ENCODE measurements around the gene CELA2A.
"Not testable (repeated sequence)": the region's sequence is repeated elsewhere in the genome, so short reads cannot be mapped to it uniquely, and the experiment has no call there.

The CELA2A gene

DNA sequence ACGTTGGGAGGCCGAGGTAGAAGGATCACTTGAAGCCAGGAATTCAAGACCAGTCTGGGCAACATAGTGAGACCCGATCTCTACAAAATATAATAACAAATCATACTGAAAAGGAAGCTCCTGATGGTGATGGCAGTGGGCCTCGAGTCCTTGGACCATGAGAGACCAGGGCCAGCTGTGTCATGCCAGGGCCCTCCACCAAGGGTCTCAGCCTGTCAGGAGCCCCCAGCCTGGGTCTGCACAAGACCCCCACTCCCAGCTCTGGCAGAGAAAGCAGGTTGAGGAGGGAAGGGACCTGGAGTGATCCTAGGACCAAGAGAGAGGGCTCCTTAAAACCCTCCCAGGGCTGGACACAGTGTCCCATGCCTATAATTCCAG is 25.0 kb upstream of the CELA2A start (continued):
- TF ChIP-seq, protein P1, sequence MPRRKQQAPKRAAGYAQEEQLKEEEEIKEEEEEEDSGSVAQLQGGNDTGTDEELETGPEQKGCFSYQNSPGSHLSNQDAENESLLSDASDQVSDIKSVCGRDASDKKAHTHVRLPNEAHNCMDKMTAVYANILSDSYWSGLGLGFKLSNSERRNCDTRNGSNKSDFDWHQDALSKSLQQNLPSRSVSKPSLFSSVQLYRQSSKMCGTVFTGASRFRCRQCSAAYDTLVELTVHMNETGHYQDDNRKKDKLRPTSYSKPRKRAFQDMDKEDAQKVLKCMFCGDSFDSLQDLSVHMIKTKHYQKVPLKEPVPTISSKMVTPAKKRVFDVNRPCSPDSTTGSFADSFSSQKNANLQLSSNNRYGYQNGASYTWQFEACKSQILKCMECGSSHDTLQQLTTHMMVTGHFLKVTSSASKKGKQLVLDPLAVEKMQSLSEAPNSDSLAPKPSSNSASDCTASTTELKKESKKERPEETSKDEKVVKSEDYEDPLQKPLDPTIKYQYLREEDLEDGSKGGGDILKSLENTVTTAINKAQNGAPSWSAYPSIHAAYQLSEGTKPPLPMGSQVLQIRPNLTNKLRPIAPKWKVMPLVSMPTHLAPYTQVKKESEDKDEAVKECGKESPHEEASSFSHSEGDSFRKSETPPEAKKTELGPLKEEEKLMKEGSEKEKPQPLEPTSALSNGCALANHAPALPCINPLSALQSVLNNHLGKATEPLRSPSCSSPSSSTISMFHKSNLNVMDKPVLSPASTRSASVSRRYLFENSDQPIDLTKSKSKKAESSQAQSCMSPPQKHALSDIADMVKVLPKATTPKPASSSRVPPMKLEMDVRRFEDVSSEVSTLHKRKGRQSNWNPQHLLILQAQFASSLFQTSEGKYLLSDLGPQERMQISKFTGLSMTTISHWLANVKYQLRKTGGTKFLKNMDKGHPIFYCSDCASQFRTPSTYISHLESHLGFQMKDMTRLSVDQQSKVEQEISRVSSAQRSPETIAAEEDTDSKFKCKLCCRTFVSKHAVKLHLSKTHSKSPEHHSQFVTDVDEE (CRISPR knock-in tag; IDR thresholded peaks at IDR 0.05): no peak
- no peak for TF ChIP-seq TCF4 (CRISPR knock-in tag; IDR thresholded peaks at IDR 0.05; ENCODE audit: borderline replicate concordance)

DNA sequence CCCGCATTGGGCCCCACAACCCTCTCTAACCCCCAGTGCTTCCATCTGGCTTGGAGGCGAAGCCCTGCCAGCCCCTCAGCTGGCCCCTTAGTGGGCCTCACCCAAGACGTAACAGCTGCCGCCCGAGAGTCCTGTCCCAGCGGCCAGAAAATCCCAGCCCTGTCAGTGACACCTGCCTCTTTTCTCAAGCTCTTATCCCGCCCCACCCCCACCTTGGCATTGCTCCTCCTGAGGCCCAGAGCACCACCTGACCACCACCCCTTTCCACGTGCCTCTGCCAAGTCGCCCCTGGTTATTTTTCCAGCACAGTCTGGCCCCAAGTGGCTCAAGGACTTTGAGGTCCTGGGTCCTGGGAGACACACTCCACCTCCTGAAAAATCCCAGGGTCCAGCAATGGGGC is 24.2 kb upstream of the CELA2A start:
- ATAC-seq: no peak
- TF ChIP-seq RARB (CRISPR knock-in tag; IDR thresholded peaks at IDR 0.05) (no peak), GLIS3 (CRISPR knock-in tag; IDR thresholded peaks at IDR 0.05) (no peak), ZNF70 (CRISPR knock-in tag; IDR thresholded peaks at IDR 0.05) (no peak), TCF4 (CRISPR knock-in tag; IDR thresholded peaks at IDR 0.05; ENCODE audit: borderline replicate concordance) (no peak), CSDC2 (CRISPR knock-in tag; IDR thresholded peaks at IDR 0.05) (no peak), OSR1 (CRISPR knock-in tag; IDR thresholded peaks at IDR 0.05) (no peak), ZNF565 (CRISPR knock-in tag; conservative IDR thresholded peaks at IDR 0.05; ENCODE audit: low read depth) (no peak), ZNF8 (CRISPR knock-in tag; IDR thresholded peaks at IDR 0.05) (no peak), SNAI2 (CRISPR knock-in tag; IDR thresholded peaks at IDR 0.05) (no peak), ARNTL (CRISPR knock-in tag; IDR thresholded peaks at IDR 0.05; ENCODE audit: borderline replicate concordance, low read depth) (no peak), ESRRG (CRISPR knock-in tag; IDR thresholded peaks at IDR 0.05) (no peak), PPARA (CRISPR knock-in tag; IDR thresholded peaks at IDR 0.05; ENCODE audit: borderline replicate concordance) (no peak), ZFP30 (CRISPR knock-in tag; IDR thresholded peaks at IDR 0.05) (no peak), ZC3H10 (CRISPR knock-in tag; IDR thresholded peaks at IDR 0.05) (no peak)
- TF ChIP-seq, protein P1 (CRISPR knock-in tag; IDR thresholded peaks at IDR 0.05): no peak
- TF ChIP-seq, protein P2, sequence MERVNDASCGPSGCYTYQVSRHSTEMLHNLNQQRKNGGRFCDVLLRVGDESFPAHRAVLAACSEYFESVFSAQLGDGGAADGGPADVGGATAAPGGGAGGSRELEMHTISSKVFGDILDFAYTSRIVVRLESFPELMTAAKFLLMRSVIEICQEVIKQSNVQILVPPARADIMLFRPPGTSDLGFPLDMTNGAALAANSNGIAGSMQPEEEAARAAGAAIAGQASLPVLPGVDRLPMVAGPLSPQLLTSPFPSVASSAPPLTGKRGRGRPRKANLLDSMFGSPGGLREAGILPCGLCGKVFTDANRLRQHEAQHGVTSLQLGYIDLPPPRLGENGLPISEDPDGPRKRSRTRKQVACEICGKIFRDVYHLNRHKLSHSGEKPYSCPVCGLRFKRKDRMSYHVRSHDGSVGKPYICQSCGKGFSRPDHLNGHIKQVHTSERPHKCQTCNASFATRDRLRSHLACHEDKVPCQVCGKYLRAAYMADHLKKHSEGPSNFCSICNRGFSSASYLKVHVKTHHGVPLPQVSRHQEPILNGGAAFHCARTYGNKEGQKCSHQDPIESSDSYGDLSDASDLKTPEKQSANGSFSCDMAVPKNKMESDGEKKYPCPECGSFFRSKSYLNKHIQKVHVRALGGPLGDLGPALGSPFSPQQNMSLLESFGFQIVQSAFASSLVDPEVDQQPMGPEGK (CRISPR knock-in tag; IDR thresholded peaks at IDR 0.05; ENCODE audit: borderline replicate concordance): no peak
- TF ChIP-seq, protein P3, sequence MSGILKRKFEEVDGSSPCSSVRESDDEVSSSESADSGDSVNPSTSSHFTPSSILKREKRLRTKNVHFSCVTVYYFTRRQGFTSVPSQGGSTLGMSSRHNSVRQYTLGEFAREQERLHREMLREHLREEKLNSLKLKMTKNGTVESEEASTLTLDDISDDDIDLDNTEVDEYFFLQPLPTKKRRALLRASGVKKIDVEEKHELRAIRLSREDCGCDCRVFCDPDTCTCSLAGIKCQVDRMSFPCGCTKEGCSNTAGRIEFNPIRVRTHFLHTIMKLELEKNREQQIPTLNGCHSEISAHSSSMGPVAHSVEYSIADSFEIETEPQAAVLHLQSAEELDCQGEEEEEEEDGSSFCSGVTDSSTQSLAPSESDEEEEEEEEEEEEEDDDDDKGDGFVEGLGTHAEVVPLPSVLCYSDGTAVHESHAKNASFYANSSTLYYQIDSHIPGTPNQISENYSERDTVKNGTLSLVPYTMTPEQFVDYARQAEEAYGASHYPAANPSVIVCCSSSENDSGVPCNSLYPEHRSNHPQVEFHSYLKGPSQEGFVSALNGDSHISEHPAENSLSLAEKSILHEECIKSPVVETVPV (CRISPR knock-in tag; IDR thresholded peaks at IDR 0.05): no peak
- TF ChIP-seq, protein P4, sequence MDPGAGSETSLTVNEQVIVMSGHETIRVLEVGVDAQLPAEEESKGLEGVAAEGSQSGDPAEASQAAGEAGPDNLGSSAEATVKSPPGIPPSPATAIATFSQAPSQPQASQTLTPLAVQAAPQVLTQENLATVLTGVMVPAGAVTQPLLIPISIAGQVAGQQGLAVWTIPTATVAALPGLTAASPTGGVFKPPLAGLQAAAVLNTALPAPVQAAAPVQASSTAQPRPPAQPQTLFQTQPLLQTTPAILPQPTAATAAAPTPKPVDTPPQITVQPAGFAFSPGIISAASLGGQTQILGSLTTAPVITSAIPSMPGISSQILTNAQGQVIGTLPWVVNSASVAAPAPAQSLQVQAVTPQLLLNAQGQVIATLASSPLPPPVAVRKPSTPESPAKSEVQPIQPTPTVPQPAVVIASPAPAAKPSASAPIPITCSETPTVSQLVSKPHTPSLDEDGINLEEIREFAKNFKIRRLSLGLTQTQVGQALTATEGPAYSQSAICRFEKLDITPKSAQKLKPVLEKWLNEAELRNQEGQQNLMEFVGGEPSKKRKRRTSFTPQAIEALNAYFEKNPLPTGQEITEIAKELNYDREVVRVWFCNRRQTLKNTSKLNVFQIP (CRISPR knock-in tag; IDR thresholded peaks at IDR 0.05; ENCODE audit: borderline replicate concordance, low read depth): no peak

DNA sequence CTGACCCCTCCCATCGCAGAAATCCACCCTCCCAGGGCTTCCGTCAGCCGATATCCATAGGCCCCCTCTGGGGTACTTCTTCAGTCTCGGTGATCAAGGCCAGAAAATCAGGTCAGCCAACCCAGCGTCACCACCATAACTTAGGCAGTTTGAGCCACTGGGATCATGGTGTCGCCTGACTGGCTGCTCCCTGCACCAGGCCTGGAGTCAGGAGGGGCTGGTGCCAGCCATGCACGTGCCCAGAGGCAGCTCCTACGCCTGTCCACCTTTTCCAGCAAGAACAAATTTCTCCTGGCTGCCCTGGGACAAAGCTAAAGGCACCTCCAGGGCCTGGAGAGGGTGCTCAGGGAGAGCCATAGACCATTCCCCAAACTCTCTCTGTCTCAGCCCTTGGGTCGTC is 23.1 kb upstream of the CELA2A start:
- no peak for ATAC-seq
- TF ChIP-seq ZNF565 (CRISPR knock-in tag; conservative IDR thresholded peaks at IDR 0.05; ENCODE audit: low read depth) (no peak), CSDC2 (CRISPR knock-in tag; IDR thresholded peaks at IDR 0.05) (no peak), OSR1 (CRISPR knock-in tag; IDR thresholded peaks at IDR 0.05) (no peak), ISL1 (CRISPR knock-in tag; IDR thresholded peaks at IDR 0.05) (no peak), TCF4 (CRISPR knock-in tag; IDR thresholded peaks at IDR 0.05; ENCODE audit: borderline replicate concordance) (no peak), ZNF8 (CRISPR knock-in tag; IDR thresholded peaks at IDR 0.05) (no peak), BACH2 (CRISPR knock-in tag; IDR thresholded peaks at IDR 0.05; ENCODE audit: borderline replicate concordance) (no peak), ZFP30 (CRISPR knock-in tag; IDR thresholded peaks at IDR 0.05) (no peak), ZC3H10 (CRISPR knock-in tag; IDR thresholded peaks at IDR 0.05) (no peak), PPARA (CRISPR knock-in tag; IDR thresholded peaks at IDR 0.05; ENCODE audit: borderline replicate concordance) (no peak), ARNTL (CRISPR knock-in tag; IDR thresholded peaks at IDR 0.05; ENCODE audit: borderline replicate concordance, low read depth) (no peak), TOX (CRISPR knock-in tag; IDR thresholded peaks at IDR 0.05; ENCODE audit: borderline replicate concordance) (no peak)
- TF ChIP-seq, protein P3 (CRISPR knock-in tag; IDR thresholded peaks at IDR 0.05): no peak
- TF ChIP-seq, protein P1 (CRISPR knock-in tag; IDR thresholded peaks at IDR 0.05): no peak

DNA sequence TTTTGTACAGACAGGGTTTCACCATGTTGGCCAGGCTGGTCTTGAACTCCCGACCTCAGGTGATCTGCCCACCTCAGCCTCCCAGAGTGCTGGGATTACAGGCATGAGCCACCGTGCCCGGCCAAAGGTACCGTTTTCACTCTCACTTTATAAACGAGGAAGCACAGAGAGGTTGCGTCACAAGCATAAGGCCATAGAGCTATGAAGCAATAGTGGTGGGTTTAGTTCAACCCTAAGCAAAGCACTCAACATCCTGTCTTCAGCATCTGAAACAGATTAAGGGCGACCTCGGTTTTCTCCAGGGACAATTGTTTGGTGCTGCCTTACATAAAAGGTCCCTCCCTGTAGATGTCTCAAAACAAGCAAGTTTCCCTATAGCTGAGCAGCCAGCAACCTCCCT is 21.8 kb upstream of the CELA2A start:
- not testable (repeated sequence) for ATAC-seq
